KMS-11 (cell line): ENCODE results near the gene TFEB.

ENCODE experiments used
- H2AFZ ChIP-seq: fragments of 200-600 bp; sonication (generic); 2 replicates; pipeline ENCODE4 v1.6.1; 2016; ENCODE audit warnings: antibody characterized with exemption, mixed run types, low read depth
- H3K27ac ChIP-seq: fragments of 200-600 bp; sonication (generic); 2 replicates; pipeline ENCODE4 v1.6.1; 2016; ENCODE audit warnings: mild to moderate bottlenecking, mixed run types
- H3K27me3 ChIP-seq: fragments of 200-600 bp; sonication (generic); 2 replicates; pipeline ENCODE4 v1.6.1; 2017; ENCODE audit warnings: mild to moderate bottlenecking, low read depth, mixed run types, moderate library complexity; ENCODE audit not compliant: insufficient read depth
- H3K36me3 ChIP-seq: fragments of 200-600 bp; sonication (generic); 2 replicates; pipeline ENCODE4 v1.6.1; 2017; ENCODE audit warnings: mild to moderate bottlenecking, mixed run types; ENCODE audit not compliant: insufficient read depth
- H3K4me1 ChIP-seq: fragments of 200-600 bp; sonication (generic); 2 replicates; pipeline ENCODE4 v1.6.1; 2016; ENCODE audit warnings: mild to moderate bottlenecking, low read depth, mixed run types; ENCODE audit not compliant: poor library complexity, severe bottlenecking
- H3K4me2 ChIP-seq: fragments of 200-600 bp; sonication (generic); 2 replicates; pipeline ENCODE4 v1.7.0; 2016; ENCODE audit warnings: mild to moderate bottlenecking, mixed run types
- H3K4me3 ChIP-seq: fragments of 200-600 bp; sonication (generic); IDR thresholded peaks from 2 replicates; pipeline ENCODE4 v1.6.1; 2017; ENCODE audit warnings: low read depth, low read length, mixed read lengths; ENCODE audit not compliant: insufficient read depth
- H3K79me2 ChIP-seq: fragments of 200-600 bp; sonication (generic); 2 replicates; pipeline ENCODE4 v1.6.1; 2016; ENCODE audit warnings: low read depth, mixed run types; ENCODE audit not compliant: insufficient read depth
- H3K9ac ChIP-seq: fragments of 200-600 bp; sonication (generic); 2 replicates; pipeline ENCODE4 v1.6.1; 2016; ENCODE audit warnings: mild to moderate bottlenecking, mixed run types
- H4K20me1 ChIP-seq: fragments of 200-600 bp; sonication (generic); 2 replicates; pipeline ENCODE4 v1.6.1; 2016; ENCODE audit warnings: mild to moderate bottlenecking, mixed run types; ENCODE audit not compliant: insufficient read depth
- CTCF ChIP-seq: fragments of 200-600 bp; sonication (generic); conservative IDR thresholded peaks from 2 replicates; pipeline ENCODE4 v1.6.1; 2017; ENCODE audit warnings: low read depth, mild to moderate bottlenecking, antibody characterized with exemption, low read length, moderate library complexity, mixed read lengths

TFEB gene

GRCh38 chr6:41634657-41635056, 100.8 kb downstream of the TFEB start:
- Histone ChIP-seq H3K27ac (no peak overlapping the region), H3K79me2 (no peaks in the 10 kb centered on the region), H3K27me3 (peaks cover 17% of the 10 kb centered on the region; the same call in 1 of the 2 replicates), H2AFZ (no peak overlapping the region), H3K36me3 (no peaks in the 10 kb centered on the region), H3K4me2 (no peak overlapping the region), H3K4me3 (no peak overlapping the region), H4K20me1 (no peaks in the 10 kb centered on the region), H3K4me1 (no peaks in the 10 kb centered on the region), H3K9ac (no peak overlapping the region)
- TF ChIP-seq CTCF: no peak
